DMS114 treated with DMSO at 0.1 percent for 48 hours (cell line): ENCODE measurements around the gene TGFBR3.
"Not testable (repeated sequence)": the region's sequence is repeated elsewhere in the genome, so short reads cannot be mapped to it uniquely, and the experiment has no call there.

Experiments
- DNase-seq: peaks from one replicate; lab custom pipeline; 2025; ENCODE audit not compliant: unreplicated experiment; lab: John Stamatoyannopoulos, UW

The TGFBR3 gene

DNA sequence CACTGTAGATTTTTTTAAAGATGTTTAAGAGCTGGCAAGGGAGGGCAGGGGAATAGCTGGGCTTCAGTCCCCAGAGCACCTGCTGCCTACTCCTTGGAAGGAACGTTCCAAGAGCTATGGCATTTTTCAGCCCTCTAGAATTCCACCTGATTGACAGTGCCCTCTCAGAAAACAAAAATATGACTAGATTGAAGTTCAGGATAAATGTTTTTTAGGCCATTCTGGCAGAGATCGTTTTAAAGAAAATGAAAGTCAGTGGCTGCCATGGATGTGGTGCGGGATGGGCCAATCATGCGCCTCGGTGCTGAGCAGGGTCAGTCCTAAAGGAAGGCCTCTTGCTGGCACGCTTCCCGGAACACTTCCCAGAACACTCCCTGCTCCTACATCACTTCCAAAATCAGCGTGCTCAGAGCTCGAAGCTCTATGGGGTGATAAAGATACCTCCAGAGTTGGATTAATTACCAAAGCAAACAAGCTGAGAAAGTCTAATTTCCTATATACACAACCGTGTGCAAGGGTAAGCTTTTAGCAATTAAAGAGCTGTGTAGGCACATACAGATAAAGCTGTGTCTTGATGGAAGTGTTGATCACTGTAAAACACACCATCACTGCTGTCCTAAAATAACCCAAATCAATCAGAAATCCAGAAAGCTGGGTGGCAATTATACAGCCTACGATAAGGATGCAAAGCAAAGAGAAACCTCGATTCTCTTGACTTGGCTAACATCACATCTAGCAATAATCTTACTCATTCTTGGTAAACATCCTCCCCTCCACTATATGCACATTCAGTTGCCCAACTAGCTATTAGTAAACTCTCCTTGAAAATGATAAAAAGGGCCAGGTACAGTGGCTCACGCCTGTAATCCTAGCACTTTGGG is 34.6 kb downstream of the TGFBR3 start:
- no peak for DNase-seq

DNA sequence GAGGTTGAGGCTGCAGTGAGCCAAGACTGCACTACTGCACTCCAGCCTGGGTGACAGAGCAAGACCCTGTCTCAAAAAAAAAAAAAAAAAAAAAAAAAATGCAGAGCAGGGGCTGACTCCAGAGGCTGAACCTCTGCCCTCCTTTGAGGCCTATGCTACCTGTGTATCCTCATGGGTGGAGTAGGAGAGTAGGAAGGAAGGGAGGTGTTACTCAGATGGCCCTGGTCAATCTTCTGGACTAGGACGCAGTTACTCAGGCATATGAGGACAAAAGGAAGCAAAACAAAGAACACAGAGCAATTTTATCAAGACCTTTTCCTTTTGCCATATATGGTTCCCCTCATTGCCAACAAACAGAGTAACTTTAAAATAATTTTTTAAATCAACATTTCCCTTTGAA is 35.2 kb downstream of the TGFBR3 start:
- DNase-seq = no peak

DNA sequence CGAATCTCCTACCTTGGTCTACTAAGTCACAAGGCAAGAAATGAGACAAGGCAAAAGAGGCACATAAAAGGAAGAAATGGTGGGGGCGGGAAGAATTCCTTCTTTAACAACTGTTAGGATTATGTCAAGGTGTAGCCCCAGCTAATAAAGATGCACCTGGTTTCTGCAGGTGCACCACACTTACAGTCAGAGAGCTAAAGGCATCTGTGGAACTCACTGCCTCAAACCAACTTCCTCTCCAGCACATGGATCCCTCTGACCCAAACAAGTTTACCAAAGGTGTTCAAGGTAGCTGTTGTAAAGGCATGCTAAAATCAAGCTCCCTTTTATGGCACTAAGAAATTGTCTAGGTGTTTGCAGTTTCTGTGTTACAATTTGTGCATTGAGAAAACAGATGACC is 38.1 kb downstream of the TGFBR3 start:
- DNase-seq = no peak

DNA sequence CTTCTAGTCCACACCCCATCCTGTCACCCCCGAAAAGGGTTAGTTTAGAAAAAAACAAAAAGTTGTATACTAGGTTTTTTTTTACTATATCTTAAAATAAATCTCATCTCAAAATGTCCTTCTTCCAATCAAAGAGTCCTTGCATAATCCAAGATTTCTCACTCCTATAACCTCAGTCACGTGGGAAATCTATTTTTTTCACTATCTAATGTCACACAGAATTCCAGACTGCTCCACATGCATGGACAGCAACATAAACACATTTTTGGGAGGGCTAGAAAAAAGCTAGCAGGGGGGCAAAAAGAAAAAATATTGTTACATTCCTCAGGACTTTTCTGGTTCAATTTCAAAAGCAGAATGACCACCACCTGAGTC is 39.3 kb downstream of the TGFBR3 start:
- DNase-seq = no peak

DNA sequence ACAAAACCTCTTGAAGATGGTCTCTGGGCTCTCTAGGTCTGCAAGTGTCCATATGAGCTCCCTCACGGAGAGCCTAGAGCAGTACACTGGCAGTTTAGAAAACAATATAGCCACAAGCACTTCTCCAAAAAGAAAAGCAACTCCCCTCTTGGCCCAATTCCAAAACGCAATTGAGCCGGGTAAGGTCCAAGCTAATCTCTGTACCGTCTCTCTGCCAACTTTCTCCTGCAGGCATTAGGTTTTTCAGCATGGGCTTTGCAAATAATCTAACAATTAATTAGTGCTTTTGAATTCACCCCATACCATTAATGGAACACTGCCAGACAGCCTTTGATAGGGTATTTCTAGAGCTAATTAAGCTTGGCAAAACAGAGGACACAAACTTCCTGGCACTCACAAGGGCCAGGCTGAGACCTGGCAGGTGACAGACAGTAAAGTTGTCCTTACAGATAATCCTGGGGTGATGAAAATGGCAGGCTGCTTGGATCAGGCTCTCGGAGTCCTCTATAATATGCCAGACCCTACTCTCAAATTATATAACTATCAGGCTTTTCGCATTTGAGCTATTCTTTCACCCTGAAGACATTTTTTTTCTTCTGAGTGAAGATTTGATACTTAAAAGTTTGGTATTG is 39.8 kb downstream of the TGFBR3 start:
- DNase-seq = no peak

DNA sequence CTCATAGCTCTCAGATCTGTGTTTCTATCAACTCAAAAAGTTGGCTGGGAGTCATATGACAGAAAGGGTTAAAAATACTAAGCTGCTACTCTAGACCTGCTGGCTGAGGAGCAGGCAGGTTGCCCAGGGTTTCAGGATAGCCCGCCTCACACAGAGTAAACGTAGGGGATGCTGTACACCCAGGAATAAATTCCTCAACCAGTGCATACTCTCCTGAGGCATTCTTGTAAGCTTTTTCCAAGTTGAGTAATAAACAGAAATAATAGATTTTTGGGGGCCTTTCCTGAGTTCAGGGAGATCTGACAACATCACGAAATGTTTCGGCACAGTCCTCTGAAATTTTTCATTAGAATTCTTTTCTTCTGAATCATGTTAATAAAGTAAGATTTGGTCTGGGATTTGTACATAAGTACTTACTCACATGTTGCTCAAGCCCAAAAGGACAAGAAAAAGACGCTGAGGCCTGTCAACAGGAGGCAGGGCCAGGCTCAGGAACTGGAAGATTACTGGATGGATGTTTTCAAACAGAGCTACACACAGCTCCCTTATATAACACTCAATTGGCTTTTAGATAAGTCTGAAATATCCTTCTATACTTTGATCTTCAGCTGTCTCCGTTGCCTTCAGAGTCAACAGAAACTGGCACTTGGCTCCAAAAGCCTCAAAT is 41.0 kb downstream of the TGFBR3 start:
- no peak for DNase-seq

DNA sequence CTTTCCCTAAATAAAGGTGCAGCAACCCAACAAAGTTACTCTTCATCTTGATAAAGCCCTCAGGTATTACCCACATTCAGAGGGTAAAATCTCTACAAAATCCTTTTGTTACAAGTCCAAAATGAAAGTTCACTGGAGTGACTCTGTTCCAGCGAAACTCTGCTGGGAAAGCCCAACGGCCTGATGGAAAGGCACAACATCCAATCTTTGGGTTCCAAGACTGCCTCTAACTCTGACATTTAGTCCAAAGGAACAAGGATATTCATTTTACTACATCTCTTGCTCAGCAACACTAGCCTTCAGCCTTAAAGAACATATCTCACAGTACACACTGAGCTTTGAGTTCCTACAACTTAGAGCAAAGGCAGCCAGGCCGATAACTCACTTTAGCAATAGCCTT is 42.1 kb downstream of the TGFBR3 start:
- DNase-seq = no peak

DNA sequence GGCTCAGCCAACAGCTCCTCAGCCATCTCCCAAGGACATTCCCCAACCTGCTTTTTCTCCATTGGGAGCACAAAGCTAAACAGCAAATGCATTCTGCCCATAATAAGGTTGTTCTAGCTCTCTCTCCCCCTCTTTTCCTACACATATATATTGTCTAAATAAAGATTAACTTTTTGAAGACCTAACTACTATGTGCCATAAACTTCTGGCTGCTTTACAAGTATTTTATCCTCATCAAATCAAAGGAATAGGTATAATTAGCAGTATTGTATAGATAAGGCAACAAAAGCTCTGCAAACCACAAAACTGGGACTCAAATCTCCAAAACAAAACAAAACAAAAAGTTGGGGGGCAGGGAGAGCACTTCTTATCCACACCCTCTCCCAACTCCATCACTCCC is 43.4 kb downstream of the TGFBR3 start:
- DNase-seq = no peak

DNA sequence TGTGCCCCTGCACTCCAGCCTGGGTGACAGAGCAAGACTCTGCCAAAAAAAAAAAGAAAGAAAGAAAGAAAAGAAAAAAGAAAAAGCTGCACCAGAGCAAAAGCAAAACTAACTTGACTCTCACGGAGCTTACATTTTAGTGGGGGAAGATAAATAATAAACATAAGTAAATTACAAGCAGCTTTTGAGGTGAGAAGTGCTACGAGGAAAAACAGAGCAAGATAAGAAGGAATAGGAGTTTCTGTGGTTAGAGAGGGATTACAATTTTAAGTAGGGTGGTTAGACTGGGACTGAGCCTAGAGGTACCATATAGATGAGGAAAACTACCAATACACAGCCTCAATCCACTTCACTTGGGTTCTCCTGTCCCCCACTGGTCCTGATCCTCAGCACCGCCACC is 43.9 kb downstream of the TGFBR3 start:
- no peak for DNase-seq

DNA sequence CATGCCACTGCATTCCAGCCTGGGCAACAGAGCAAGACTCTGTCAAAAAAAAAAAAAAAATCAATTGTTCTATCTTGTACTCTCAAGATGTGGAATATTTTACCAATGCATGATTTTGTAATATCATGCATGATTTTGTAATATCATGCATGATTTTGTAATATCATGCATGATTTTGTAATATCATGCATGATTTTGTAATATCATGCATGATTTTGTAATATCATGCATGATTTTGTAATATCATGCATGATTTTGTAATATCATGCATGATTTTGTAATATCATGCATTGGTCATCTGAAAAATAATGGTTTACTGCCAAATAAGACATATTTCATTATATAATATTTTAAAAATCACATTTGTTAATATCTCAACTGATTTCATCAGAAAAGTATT is 45.7 kb downstream of the TGFBR3 start:
- DNase-seq = not testable (repeated sequence)

DNA sequence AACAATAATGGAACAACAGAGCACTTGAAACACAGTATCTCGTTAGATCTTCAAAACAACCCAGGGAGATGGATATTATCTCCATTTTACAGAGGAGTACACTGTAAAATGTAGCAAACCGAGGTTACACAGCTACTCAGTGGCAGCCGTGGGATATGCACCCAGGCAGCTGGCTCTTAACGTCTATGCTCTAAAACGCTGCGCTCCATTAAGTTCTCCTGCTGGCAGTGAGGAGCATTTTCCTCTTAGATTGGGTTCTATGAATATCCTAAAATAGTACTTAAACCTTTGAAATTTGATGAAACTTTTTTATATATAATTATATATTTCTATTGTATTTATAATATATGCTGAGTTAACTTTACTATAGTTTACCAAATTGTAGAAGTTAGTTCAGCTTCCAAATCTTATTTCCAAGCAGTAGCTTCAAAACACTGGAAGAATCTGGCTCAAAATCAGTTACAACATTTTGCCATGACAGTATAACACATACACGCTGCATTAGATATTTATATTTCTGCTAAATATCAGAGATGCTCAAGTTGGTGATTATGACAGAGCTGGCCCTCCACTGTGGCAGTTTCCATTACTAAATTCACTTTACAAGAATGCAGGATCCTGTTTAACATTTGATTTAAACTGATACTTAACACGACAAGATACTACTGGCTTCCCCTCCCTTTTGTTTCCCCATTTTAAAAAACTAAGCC is 49.5 kb downstream of the TGFBR3 start:
- DNase-seq = no peak

DNA sequence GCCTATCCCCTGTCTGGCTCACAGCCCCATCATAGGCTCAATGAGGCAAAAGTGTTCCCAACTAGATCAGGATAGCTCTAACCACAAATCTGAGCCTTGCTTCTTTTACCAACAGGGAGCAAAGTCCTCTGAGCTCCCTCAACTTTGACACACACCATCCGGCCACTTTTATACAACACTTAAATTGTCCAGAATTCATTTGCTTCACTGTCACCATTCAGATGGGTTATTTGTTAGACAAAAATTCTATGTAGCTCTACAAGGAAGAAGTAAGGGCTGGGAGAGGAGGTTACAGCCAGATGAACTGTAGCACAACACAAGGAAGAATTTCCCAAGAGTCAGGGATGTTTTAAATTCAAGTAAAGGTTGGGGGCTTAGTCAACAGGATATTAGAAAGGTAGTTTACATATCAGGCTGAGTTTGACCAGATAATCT is 50.8 kb downstream of the TGFBR3 start:
- DNase-seq = no peak

DNA sequence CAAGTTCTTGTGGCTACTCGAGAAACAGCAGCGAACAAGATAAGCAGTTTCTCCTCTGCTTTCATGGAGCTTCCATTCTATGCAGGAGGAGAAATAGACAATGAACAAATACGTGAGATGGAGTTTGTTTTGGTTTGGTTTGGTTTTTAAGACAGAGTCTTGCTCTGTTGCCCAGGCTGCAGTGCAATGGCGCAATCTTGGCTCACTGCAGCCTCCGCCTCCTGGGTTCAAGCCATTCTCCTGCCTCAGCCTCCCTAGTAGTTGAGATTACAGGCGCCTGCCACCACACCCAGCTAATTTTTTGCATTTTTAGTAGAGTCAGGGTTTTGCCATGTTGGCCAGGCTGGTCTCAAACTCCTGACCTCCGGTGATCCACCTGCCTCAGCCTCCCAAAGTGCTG is 51.4 kb downstream of the TGFBR3 start:
- not testable (repeated sequence) for DNase-seq

DNA sequence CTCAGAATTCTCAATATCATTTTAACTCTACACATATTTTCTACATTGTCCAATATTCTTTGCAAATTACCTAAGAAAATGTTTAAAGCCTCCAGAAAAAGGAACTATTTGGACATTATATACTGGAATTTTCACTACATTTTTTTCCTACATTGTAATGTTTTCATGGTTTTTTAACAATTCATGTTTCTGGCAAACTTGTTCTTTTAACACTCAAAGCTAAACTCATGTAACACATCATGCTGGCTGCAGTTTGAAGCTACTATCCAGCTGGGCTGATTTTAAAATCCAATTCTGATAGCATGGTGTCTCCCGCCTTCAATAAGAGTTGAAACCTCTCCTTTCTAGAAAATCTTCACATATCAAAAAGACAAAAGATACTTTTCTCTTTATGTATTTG is 52.0 kb downstream of the TGFBR3 start:
- DNase-seq = no peak

DNA sequence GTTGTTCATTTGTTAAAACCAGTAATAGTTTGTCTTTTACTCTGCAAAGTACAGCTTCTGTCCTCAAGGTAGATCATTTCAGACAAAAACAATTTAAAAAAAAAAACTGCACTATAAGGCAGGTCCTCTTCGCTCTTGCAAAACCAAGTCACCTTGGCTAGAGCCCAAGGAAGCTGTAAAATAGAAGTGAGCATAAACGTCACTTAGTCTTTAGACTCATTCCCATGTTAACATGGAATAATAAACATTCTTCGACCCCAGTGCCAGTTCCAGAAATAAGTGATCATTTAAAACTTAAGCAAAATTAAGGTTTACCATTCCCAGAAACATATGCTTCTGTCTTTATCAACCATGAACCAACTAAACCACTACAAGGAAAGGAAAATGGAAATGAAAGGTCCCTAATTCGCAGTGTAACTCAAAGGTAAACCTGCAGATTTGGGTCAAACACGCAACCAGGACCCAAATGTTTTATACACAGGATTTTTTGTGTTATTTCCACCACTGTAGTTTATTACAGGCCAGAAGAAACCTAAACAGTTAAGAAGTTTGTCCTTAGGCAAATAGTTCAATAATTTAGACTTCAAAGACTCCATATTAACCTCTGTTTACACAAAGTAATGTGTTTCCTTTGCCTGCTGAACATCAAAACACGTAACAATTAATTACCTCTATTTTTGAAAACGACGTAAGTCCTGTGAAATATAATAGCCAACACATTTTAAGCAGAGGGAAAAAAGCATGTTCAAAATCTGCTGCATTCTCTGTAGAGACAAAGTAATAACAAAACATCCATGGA is 54.6 kb downstream of the TGFBR3 start:
- no peak for DNase-seq

DNA sequence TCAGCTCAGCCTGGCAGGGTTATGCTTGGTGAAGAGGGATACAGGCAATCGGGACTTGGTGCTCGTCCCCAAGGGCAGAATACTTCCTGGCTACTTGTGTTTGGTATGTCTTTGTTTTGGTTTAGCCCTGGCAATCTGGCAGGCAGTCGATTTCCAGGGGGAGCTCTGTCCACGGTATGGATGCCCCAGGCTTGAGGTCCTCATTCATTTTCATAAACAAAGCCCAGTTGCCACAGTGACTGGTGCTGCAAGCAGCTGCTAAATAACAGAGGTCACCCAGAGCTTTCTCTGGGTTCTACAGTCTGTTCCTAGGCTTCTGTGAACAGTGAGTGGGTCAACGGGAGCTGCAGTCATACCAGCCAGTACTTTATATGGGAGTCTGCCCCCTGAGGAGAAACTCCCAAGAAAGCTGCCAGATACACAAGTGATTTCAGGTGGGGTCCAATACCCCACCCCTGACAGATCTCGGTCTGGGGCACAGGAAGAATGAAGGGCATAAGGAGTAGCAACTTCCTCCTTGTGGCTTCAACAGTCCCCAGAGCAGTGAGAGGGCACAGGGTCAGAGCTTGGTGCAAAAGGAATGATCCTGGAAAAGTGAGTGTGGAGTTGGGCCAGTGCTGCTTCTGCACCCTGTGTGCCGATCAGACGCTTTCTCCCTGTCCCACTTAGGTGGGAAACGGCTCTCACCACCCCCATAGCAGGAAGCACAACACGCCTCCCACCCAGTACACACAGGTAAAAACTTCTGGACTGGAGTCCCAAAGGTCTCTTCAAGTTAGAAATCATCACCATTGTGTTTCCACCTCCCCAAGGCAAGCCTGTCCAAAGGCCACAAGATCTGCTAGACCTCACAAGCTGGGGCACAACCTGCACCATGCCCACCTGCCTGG is 55.5 kb downstream of the TGFBR3 start:
- DNase-seq = no peak

DNA sequence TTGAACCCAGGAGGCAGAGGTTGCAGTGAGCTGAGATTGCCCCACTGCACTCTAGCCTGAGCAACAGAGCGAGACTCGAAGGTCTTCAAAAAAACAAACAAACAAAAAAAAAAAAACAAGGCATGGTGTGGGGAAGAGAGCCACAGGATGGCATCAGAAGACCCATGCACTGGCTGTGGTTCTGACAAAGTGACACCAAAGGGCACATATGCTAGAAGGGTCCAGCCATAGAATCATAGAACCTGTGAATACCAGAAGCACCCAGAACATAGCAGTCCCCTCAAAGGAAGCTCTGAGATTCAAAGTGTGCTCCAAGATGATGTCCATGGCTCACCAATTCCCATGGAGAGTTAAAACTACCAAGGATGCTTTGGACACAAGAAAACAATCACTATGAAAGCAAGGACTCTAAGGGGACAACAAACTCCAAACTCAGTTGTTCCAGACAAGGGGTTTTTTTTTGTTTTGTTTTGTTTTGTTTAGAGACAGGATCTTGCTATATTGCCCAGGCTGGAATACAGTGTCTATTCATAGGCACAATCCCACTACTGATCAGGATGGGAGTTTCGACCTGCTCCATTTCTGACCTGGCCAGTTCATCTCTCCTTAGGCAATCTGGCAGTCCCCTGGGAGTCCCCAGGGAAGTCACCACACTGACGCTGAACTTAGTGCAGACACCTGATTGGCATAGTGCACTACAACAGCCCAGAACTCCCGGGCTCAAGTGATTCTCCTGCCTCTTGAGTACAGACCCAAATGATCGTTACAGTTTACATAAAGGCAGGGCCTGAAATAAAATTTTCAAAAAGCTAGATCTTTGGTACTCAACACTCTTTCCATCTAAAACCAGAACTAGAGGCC is 56.4 kb downstream of the TGFBR3 start:
- DNase-seq = no peak

DNA sequence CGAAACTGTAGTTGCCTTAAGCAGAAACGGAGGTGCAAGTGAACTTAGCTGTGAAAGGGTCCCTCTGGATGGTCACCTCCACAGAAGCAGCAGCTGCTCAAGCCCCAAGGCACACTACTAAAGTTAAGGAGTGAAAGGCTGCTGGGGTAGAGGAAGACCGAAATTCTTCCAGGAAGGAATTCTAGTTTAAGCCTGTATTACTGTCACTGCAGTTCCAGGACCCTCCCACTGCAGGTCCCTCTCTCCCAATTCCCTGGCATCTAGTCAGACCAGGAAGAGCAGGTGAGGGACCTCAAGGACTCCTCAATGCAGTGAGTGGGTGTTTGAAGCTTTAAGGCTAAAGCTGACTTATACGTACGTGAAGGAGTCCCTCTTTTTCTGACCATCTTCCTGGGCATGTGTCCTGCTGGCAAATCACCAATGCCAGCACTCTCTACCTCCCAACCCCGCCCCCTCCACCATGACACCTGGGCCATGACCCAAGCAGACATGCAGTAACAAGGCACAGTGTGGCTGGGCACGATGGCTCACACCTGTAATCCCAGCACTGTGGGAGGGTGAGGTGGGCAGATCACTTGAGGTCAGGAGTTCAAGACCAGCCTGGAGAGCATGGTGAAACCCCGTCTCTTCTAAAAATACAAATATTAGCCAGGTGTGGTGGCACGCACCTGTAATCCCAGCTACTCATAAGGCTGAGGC is 57.2 kb downstream of the TGFBR3 start:
- DNase-seq = no peak
